H54 (cell line): ENCODE results near the gene CRELD1.

ENCODE experiments used
- DNase-seq: peaks from one replicate; pipeline ENCODE4 v3.0.0; 2011; ENCODE audit warnings: low spot score, mixed read lengths; ENCODE audit not compliant: insufficient read length
- FAIRE-seq: peaks from 3 replicates; lab custom pipeline; 2011; peaks lifted over from hg19 to GRCh38; lab: Jason Lieb, UNC
- POLR2A ChIP-seq: IDR thresholded peaks from 2 replicates; pipeline ENCODE4 v1.6.1; 2011; ENCODE audit warnings: low read depth, mild to moderate bottlenecking, low read length

CRELD1 gene

GRCh38 chr3:9948586-9948985 is 15.0 kb downstream of the CRELD1 start:
- DNase-seq (no peak), FAIRE-seq (no peak)
- TF ChIP-seq POLR2A, result no peak

GRCh38 chr3:9949115-9949514 is 15.5 kb downstream of the CRELD1 start:
- DNase-seq (no peak), FAIRE-seq (no peak)
- no peak for TF ChIP-seq POLR2A

GRCh38 chr3:9949626-9950025 is 16.0 kb downstream of the CRELD1 start:
- no peak for DNase-seq
- no peak for FAIRE-seq
- no peak for TF ChIP-seq POLR2A

- no peak for TF ChIP-seq POLR2A
- FAIRE-seq (no peak), DNase-seq (no peak)
Measured at GRCh38 chr3:9951126-9951525, 17.5 kb downstream of the CRELD1 start.

- no peak for TF ChIP-seq POLR2A
- FAIRE-seq (no peak), DNase-seq (no peak)
Measured at GRCh38 chr3:9951598-9951961, 17.9 kb downstream of the CRELD1 start.

GRCh38 chr3:9951962-9952805 is 18.6 kb downstream of the CRELD1 start, which contains the start of gene PRRT3:
Gene PRRT3, minus strand, starts transcription at chr3:9952408. Its CDS starts 2,293 bp downstream, at chr3:9950115.
- FAIRE-seq (no peak), DNase-seq (peak; percentile 72)
- TF ChIP-seq POLR2A, result no peak

GRCh38 chr3:9955067-9955502 is 21.5 kb downstream of the CRELD1 start:
- DNase-seq (no peak), FAIRE-seq (no peak)
- TF ChIP-seq POLR2A, result no peak

- no peak for TF ChIP-seq POLR2A
- FAIRE-seq, result no peak
- DNase-seq, result no peak
Measured at GRCh38 chr3:9955611-9956352, 22.1 kb downstream of the CRELD1 start.

- DNase-seq (no peak), FAIRE-seq (no peak)
- TF ChIP-seq POLR2A, result no peak
Measured at GRCh38 chr3:9957214-9957613, 23.6 kb downstream of the CRELD1 start.

GRCh38 chr3:9965200-9965875 is 31.7 kb downstream of the CRELD1 start:
- DNase-seq, result no peak
- no peak for FAIRE-seq
- TF ChIP-seq POLR2A, result no peak

GRCh38 chr3:9966841-9967240 is 33.2 kb downstream of the CRELD1 start:
- FAIRE-seq, result no peak
- TF ChIP-seq POLR2A, result no peak
- DNase-seq, result no peak

GRCh38 chr3:9969632-9970019 is 36.0 kb downstream of the CRELD1 start:
- DNase-seq (no peak), FAIRE-seq (no peak)
- TF ChIP-seq POLR2A, result no peak

GRCh38 chr3:9970020-9970652 is 36.5 kb downstream of the CRELD1 start:
- TF ChIP-seq POLR2A, result no peak
- no peak for DNase-seq

More at GRCh38 chr3:9970020-9970652, 36.5 kb downstream of the CRELD1 start:
- peak; percentile 80 for FAIRE-seq
